ENCODE results near the gene ALG14. TPM values are rescaled to one million over a fixed set of nuclear protein-coding genes. Genes with fewer than 3 reads are reported as not detected.

ALG14 gene
- total and polyA plus RNA-seq, 10 of the 15 experiments (the other 5 are each of a cell fraction or from before 2014, with no cell fraction given) = 2.6 to 19.2 (median 7.5) TPM

GRCh38 chr1:95002164-95002539 lies 70.6 kb downstream of the ALG14 start:
- Histone ChIP-seq H3K9ac (ENCODE audit: control insufficient read depth, insufficient read depth, low read length) (no peak overlapping the region), H3K9me3 (replicated peaks; ENCODE audit: control insufficient read depth, insufficient read depth, low read length) (no peaks in the 10 kb centered on the region), H3K4me1 (ENCODE audit: control insufficient read depth, insufficient read depth, low read length) (no peaks in the 10 kb centered on the region), H3K36me3 (ENCODE audit: control insufficient read depth in 2 of 2, insufficient read depth in 2 of 2, low read length in 1 of 2) (no peaks in the 10 kb centered on the region), H2AFZ (ENCODE audit: control insufficient read depth, low read depth, low read length) (no peak overlapping the region), H3K27ac (ENCODE audit: control insufficient read depth, insufficient read depth) (no peak overlapping the region), H3K79me2 (ENCODE audit: control insufficient read depth, insufficient read depth, low read length) (no peaks in the 10 kb centered on the region), H3K4me3 (no peak overlapping the region), H3K4me2 (ENCODE audit: control insufficient read depth, insufficient read depth) (no peak overlapping the region), H3K27me3 (replicated peaks in 1 of 2; ENCODE audit: control insufficient read depth in 2 of 2, insufficient read depth in 2 of 2, low read length in 1 of 2) (no peaks in the 10 kb centered on the region), H4K20me1 (ENCODE audit: control insufficient read depth, insufficient read depth) (no peaks in the 10 kb centered on the region)
- ATAC-seq = no peak
- RAD21 ChIA-PET (ENCODE audit: unreplicated experiment) = no interaction called here
- in situ Hi-C loops (cut with MboI) = no loop called here
- intact Hi-C loops (cut with micrococcal nuclease; ENCODE audit: unreplicated experiment) = no loop called here
- CTCF ChIA-PET = interaction anchor here (0.9 kb wide), 1 partner anchor 9 kb away, joined by 3 read pairs; no protein-coding TSS in a partner anchor
- FAIRE-seq = no peak
- no peak for DNase-seq (ENCODE audit: low read depth, low spot score)
- POLR2A ChIA-PET = no interaction called here
- SMC1A ChIA-PET (ENCODE audit: uncharacterized antibody, unreplicated experiment) = interaction anchor here (0.8 to 1.4 kb wide), 2 partner anchors 39 to 40 kb away, joined by 4 to 5 read pairs; no protein-coding TSS in a partner anchor
- no TSS peak for BruUV-seq (replicated peaks)
- WGBS (ENCODE audit: insufficient coverage, insufficient replicate concordance, low lambda C conversion rate, missing lambda C conversion rate) = 80% methylated on average over 5 of the region's 5 CpGs
- TF ChIP-seq E2F8 (IDR thresholded peaks at IDR 0.05; ENCODE audit: low read depth, partially characterized antibody) = no peak
- TF ChIP-seq ZSCAN29 (IDR thresholded peaks at IDR 0.05) = no peak
- TF ChIP-seq RB1 (IDR thresholded peaks at IDR 0.05; ENCODE audit: borderline replicate concordance) = no peak
- TF ChIP-seq NBN (IDR thresholded peaks at IDR 0.05) = no peak
- no peak for TF ChIP-seq USF1 (IDR thresholded peaks at IDR 0.05; ENCODE audit: borderline replicate concordance, extremely low read length, insufficient read depth, low read depth, low read length)
- TF ChIP-seq ZBTB40 (IDR thresholded peaks at IDR 0.05; ENCODE audit: borderline replicate concordance) = no peak
- no peak for TF ChIP-seq EZH2 (IDR thresholded peaks at IDR 0.05; ENCODE audit: borderline replicate concordance, control insufficient read depth, low read depth, low read length)
- no peak for TF ChIP-seq FOS (IDR thresholded peaks at IDR 0.05; ENCODE audit: borderline replicate concordance, extremely low read depth, insufficient read length)
- no peak for TF ChIP-seq NRF1 (conservative IDR thresholded peaks at IDR 0.05; ENCODE audit: low read depth, low read length)
- no peak for TF ChIP-seq IRF3 (IDR thresholded peaks at IDR 0.05)
- no peak for TF ChIP-seq HDGF (IDR thresholded peaks at IDR 0.05)
- TF ChIP-seq ZNF622 (IDR thresholded peaks at IDR 0.05) = no peak
- no peak for TF ChIP-seq EP300 (IDR thresholded peaks at IDR 0.05; ENCODE audit: borderline replicate concordance in 1 of 2, control insufficient read depth in 1 of 2, low read depth in 2 of 2, low read length in 2 of 2)
- TF ChIP-seq IRF5 (IDR thresholded peaks at IDR 0.05; ENCODE audit: borderline replicate concordance) = no peak
